Fibroblast of lung (primary cell): ENCODE measurements around the gene RIMS1. TPM values are rescaled to one million over a fixed set of nuclear protein-coding genes. Genes with fewer than 3 reads are reported as not detected.
A peak's percentile ranks its signal among the peaks of the same experiment; 100 is the strongest.

ENCODE experiments used
- DNase-seq, 2 donors: peaks; one replicate each; pipeline versions ENCODE4 v3.0.0 to v3.0.0-alpha.2; 2010; ENCODE audit warnings: low read depth in 2 of 2
- H2AFZ ChIP-seq: 2 replicates; pipeline ENCODE4 v1.5.1; 2012; ENCODE audit warnings: low read length, control low read depth, inconsistent platforms
- H3K27ac ChIP-seq: 2 replicates; pipeline ENCODE4 v1.5.1; 2011; ENCODE audit warnings: low read length, control low read depth; ENCODE audit not compliant: insufficient read depth
- H3K27me3 ChIP-seq: 2 replicates; pipeline ENCODE4 v1.5.1; 2011; ENCODE audit warnings: mild to moderate bottlenecking, low read length; ENCODE audit not compliant: control insufficient read depth, insufficient read depth
- H3K36me3 ChIP-seq: 2 replicates; pipeline ENCODE4 v1.5.1; 2011; ENCODE audit warnings: low read length; ENCODE audit not compliant: control insufficient read depth, insufficient read depth
- H3K4me1 ChIP-seq: 2 replicates; pipeline ENCODE4 v1.5.1; 2011; ENCODE audit warnings: low read length; ENCODE audit not compliant: control insufficient read depth, insufficient read depth; ENCODE audit errors: extremely low read depth
- H3K4me2 ChIP-seq: 2 replicates; pipeline ENCODE4 v1.5.1; 2011; ENCODE audit warnings: low read length, control low read depth; ENCODE audit not compliant: insufficient read depth; ENCODE audit errors: extremely low read depth
- H3K4me3 ChIP-seq, 4 experiments: fragments of 200-600 bp in 1 of 4; sonication (generic) in 1 of 4; replicated peaks in 1 of 4; 2 replicates each; pipeline ENCODE4 v1.5.1; 2011 to 2016; ENCODE audit warnings: low read length in 4 of 4, low read depth in 3 of 4, mild to moderate bottlenecking in 3 of 4, control low read depth in 2 of 4, inconsistent platforms in 1 of 4, mixed read lengths in 1 of 4; ENCODE audit not compliant: insufficient read depth in 1 of 4; ENCODE audit errors: control extremely low read depth in 1 of 4
- H3K79me2 ChIP-seq: 2 replicates; pipeline ENCODE4 v1.5.1; 2012; ENCODE audit warnings: mild to moderate bottlenecking, low read length, inconsistent platforms; ENCODE audit not compliant: control insufficient read depth, insufficient read depth
- H3K9ac ChIP-seq: 2 replicates; pipeline ENCODE4 v1.5.1; 2011; ENCODE audit warnings: mild to moderate bottlenecking, low read length, control low read depth; ENCODE audit not compliant: insufficient read depth
- H3K9me3 ChIP-seq: 2 replicates; pipeline ENCODE4 v1.5.1; 2012; ENCODE audit warnings: low read depth, low read length; ENCODE audit not compliant: control insufficient read depth, insufficient read depth
- H4K20me1 ChIP-seq: 2 replicates; pipeline ENCODE4 v1.5.1; 2011; ENCODE audit warnings: low read length; ENCODE audit not compliant: control insufficient read depth, insufficient read depth; ENCODE audit errors: extremely low read depth
- EZH2 ChIP-seq: IDR thresholded peaks from 2 replicates; pipeline ENCODE4 v1.5.1; 2012; ENCODE audit warnings: low read length, control low read depth, mild to moderate bottlenecking; ENCODE audit errors: missing control alignments
- polyA plus RNA-seq, 2 donors: library from polyadenylated mRNA; depleted of rRNA in 1 of 2; stranded (reverse) in 1 of 2; unstranded in 1 of 2; fragments of >200 nt; gene quantifications; 2 replicates each; pipeline ENCODE4 v1.2.1, GENCODE V29; 2011 to 2012; ENCODE audit warnings: missing spikeins in 1 of 2
- total RNA-seq: library from RNA; depleted of rRNA; stranded (reverse); fragments of >200 nt; gene quantifications from 2 replicates; pipeline ENCODE4 v1.2.1, GENCODE V29; 2014
- TF ChIP-seq, protein P1 (sequence below), 2 donors: IDR thresholded peaks in 1 of 2; conservative IDR thresholded peaks in 1 of 2; 1 replicate in 1 of 2; 2 replicates in 1 of 2; pipeline ENCODE4 v1.5.1; 2011 to 2012; ENCODE audit warnings: low read length in 2 of 2, control low read depth in 1 of 2, inconsistent platforms in 1 of 2, low read depth in 1 of 2, mild to moderate bottlenecking in 1 of 2

Gene RIMS1
- total and polyA plus RNA-seq, 2 donors (not counting 1 experiment from before 2014, with no cell fraction given) = 1.1 to 2.3 TPM

DNA sequence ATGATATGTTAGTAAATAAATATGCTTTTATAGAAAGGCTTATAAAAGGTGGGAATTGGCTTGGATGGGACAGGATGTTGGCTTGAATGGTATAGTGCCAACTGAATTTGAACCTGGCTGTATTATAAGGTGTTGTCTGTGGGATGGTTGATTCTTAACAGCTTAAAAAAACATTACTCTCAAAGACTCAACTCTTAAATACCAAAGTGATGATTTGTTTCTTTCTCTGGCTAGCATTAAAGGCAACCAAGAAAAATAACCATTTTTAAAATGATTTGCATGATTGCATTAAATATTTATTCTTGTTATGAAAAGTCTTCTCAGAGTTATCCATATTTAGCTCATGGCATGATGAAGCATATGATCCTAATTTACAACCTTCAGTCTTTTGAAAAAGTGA, 216.2 kb downstream of the RIMS1 start:
- TF ChIP-seq, protein P1, sequence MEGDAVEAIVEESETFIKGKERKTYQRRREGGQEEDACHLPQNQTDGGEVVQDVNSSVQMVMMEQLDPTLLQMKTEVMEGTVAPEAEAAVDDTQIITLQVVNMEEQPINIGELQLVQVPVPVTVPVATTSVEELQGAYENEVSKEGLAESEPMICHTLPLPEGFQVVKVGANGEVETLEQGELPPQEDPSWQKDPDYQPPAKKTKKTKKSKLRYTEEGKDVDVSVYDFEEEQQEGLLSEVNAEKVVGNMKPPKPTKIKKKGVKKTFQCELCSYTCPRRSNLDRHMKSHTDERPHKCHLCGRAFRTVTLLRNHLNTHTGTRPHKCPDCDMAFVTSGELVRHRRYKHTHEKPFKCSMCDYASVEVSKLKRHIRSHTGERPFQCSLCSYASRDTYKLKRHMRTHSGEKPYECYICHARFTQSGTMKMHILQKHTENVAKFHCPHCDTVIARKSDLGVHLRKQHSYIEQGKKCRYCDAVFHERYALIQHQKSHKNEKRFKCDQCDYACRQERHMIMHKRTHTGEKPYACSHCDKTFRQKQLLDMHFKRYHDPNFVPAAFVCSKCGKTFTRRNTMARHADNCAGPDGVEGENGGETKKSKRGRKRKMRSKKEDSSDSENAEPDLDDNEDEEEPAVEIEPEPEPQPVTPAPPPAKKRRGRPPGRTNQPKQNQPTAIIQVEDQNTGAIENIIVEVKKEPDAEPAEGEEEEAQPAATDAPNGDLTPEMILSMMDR (conservative IDR thresholded peaks at IDR 0.05 in 1 of 2, IDR thresholded peaks at IDR 0.05 in 1 of 2; ENCODE audit: low read depth in 1 of 2, low read length in 2 of 2) = no peak
- no peak for TF ChIP-seq EZH2
- Histone ChIP-seq H3K36me3 (no peaks in the 10 kb centered on the region), H3K9ac (no peak overlapping the region), H3K4me3 (no peak overlapping the region), H3K4me1 (no peaks in the 10 kb centered on the region), H3K79me2 (no peaks in the 10 kb centered on the region), H3K9me3 (no peaks in the 10 kb centered on the region), H3K27me3 (no peaks in the 10 kb centered on the region), H2AFZ (no peak overlapping the region), H3K4me2 (no peak overlapping the region), H4K20me1 (no peaks in the 10 kb centered on the region), H3K27ac (no peak overlapping the region)
- DNase-seq = peak; percentile 3 to 39

DNA sequence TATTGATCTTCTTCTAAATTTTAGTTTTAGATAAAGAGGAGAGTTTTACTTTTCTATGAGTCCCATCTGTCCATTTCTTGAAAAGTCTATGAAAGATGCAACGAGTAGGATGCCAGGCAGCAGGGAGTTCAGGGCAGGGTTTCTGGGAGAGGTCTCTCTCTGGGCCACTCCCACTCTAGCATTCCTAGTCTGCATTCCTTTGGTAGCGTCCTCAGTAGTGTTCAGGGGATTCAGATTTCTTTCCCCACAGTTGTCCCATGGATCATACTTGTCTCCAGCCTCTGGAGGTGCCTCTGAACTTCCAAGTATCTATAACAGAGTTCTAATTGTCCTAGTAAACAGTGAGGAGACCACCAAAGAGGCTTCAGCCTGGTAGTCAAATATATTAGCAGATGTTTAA, 225.3 kb downstream of the RIMS1 start:
- Histone ChIP-seq H4K20me1 (no peaks in the 10 kb centered on the region), H3K9me3 (no peaks in the 10 kb centered on the region), H3K79me2 (no peaks in the 10 kb centered on the region), H3K4me2 (no peak overlapping the region), H3K4me3 (no peak overlapping the region), H3K27ac (no peak overlapping the region), H3K36me3 (no peaks in the 10 kb centered on the region), H3K9ac (no peak overlapping the region), H2AFZ (no peak overlapping the region), H3K4me1 (no peaks in the 10 kb centered on the region), H3K27me3 (no peaks in the 10 kb centered on the region)
- TF ChIP-seq EZH2 = no peak
- no peak for DNase-seq

DNA sequence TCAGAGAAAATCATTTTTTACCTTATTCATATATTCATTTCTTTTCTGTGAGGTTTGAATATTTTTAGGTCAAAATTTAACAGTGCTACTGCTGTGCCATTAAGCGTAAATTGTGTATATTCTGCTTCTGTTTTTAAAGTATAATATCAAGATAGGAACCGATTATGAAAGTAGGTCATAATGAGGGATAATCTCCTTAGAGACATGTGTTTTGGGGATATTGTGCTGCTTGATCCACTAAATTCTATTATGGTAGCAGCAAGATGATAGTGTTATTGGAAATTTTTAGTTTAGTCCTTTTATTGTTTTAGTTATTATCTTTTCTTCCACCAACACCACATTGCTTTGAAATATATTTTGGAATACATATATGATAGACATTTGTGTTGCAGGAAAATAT, 244.0 kb downstream of the RIMS1 start:
- no peaks in the 10 kb centered on the region for H3K4me1 ChIP-seq
- H3K27me3 ChIP-seq = no peaks in the 10 kb centered on the region
- no peak for DNase-seq
- H3K79me2 ChIP-seq = no peaks in the 10 kb centered on the region
- no peaks in the 10 kb centered on the region for H3K9me3 ChIP-seq
- no peak overlapping the region for H3K4me2 ChIP-seq
- no peak overlapping the region for H3K27ac ChIP-seq
- H3K4me3 ChIP-seq = no peak overlapping the region
- no peak overlapping the region for H3K9ac ChIP-seq
- no peak for TF ChIP-seq EZH2
- TF ChIP-seq, protein P1 (conservative IDR thresholded peaks at IDR 0.05 in 1 of 2, IDR thresholded peaks at IDR 0.05 in 1 of 2; ENCODE audit: low read depth in 1 of 2, low read length in 2 of 2) = no peak
- H4K20me1 ChIP-seq = no peaks in the 10 kb centered on the region
- H2AFZ ChIP-seq = no peak overlapping the region
- no peaks in the 10 kb centered on the region for H3K36me3 ChIP-seq
